ENCODE measurements around the gene CCDC57.
A peak's percentile ranks its signal among the peaks of the same experiment; 100 is the strongest.

Gene CCDC57

GRCh38 chr17:82204831-82205719 is 7.6 kb downstream of the CCDC57 start:
- DNase-seq (ENCODE audit: low read depth) = peak; percentile 87
- TF ChIP-seq CTCF (conservative IDR thresholded peaks at IDR 0.05; ENCODE audit: control insufficient read depth, insufficient read depth, low read depth, low read length) = no peak
- no peak overlapping the region for H3K4me3 ChIP-seq (ENCODE audit: control insufficient read depth, low read depth, low read length)

GRCh38 chr17:82203920-82204319 is 8.7 kb downstream of the CCDC57 start:
- DNase-seq (ENCODE audit: low read depth) = no peak
- no peak overlapping the region for H3K4me3 ChIP-seq (ENCODE audit: control insufficient read depth, low read depth, low read length)
- no peak for TF ChIP-seq CTCF (conservative IDR thresholded peaks at IDR 0.05; ENCODE audit: control insufficient read depth, insufficient read depth, low read depth, low read length)

GRCh38 chr17:82202981-82203380 is 9.7 kb downstream of the CCDC57 start:
- DNase-seq (ENCODE audit: low read depth) = no peak
- H3K4me3 ChIP-seq (ENCODE audit: control insufficient read depth, low read depth, low read length) = no peak overlapping the region
- no peak for TF ChIP-seq CTCF (conservative IDR thresholded peaks at IDR 0.05; ENCODE audit: control insufficient read depth, insufficient read depth, low read depth, low read length)

- no peak for TF ChIP-seq CTCF (conservative IDR thresholded peaks at IDR 0.05; ENCODE audit: control insufficient read depth, insufficient read depth, low read depth, low read length)
- DNase-seq (ENCODE audit: low read depth) = no peak
- no peak overlapping the region for H3K4me3 ChIP-seq (ENCODE audit: control insufficient read depth, low read depth, low read length)
Observed at GRCh38 chr17:82201498-82201910, 11.1 kb downstream of the CCDC57 start.

GRCh38 chr17:82200743-82201497 is 11.7 kb downstream of the CCDC57 start:
- H3K4me3 ChIP-seq (ENCODE audit: control insufficient read depth, low read depth, low read length) = no peak overlapping the region
- DNase-seq (ENCODE audit: low read depth) = no peak
- no peak for TF ChIP-seq CTCF (conservative IDR thresholded peaks at IDR 0.05; ENCODE audit: control insufficient read depth, insufficient read depth, low read depth, low read length)

GRCh38 chr17:82200135-82200534 is 12.5 kb downstream of the CCDC57 start:
- no peak overlapping the region for H3K4me3 ChIP-seq (ENCODE audit: control insufficient read depth, low read depth, low read length)
- no peak for TF ChIP-seq CTCF (conservative IDR thresholded peaks at IDR 0.05; ENCODE audit: control insufficient read depth, insufficient read depth, low read depth, low read length)

More at GRCh38 chr17:82200135-82200534, 12.5 kb downstream of the CCDC57 start:
- no peak for DNase-seq (ENCODE audit: low read depth)

All from fibroblast of mammary gland (primary cell).